IMR-90 (cell line): ENCODE data around the gene SOX5. TPM values are rescaled to one million over a fixed set of nuclear protein-coding genes. Genes with fewer than 3 reads are reported as not detected.

Experiments
- ATAC-seq: fragments of 200-7000 bp; cut with Tn5 transposase; 2 replicates; pipeline ENCODE4 v1.9.1; 2020; ENCODE audit warnings: low read depth, mild to moderate bottlenecking, moderate library complexity
- BruUV-seq: library from RNA; stranded (reverse); fragments of 400-500 nt; replicated peaks from 2 replicates; lab custom pipeline; 2021; lab: Mats Ljungman, UMichigan
- CTCF ChIA-PET: fragments of 300-600 bp; formaldehyde crosslinking; extraction: SDS; loops from one replicate; lab custom pipeline; 2021; ENCODE audit warnings: antibody characterized with exemption; lab: Yijun Ruan, JAX
- POLR2A ChIA-PET: fragments of 300-600 bp; sonication (Branson Sonifier 250); formaldehyde crosslinking; loops from one replicate; lab custom pipeline; 2022; ENCODE audit warnings: antibody characterized with exemption; ENCODE audit not compliant: unreplicated experiment; lab: Charles Lee
- DNase-seq: peaks from one replicate; pipeline ENCODE4 v3.0.0; 2013
- H2AFZ ChIP-seq: replicated peaks from 2 replicates; pipeline ENCODE3; 2013; ENCODE audit warnings: low read length, mild to moderate bottlenecking; ENCODE audit not compliant: poor library complexity
- H2AK5ac ChIP-seq: 2 replicates; pipeline ENCODE4 v1.6.1; 2013; ENCODE audit warnings: low read depth, low read length, inconsistent platforms
- H2AK9ac ChIP-seq: replicated peaks from 2 replicates; pipeline ENCODE3; 2013; ENCODE audit warnings: mild to moderate bottlenecking, low read depth, low read length, moderate library complexity; ENCODE audit not compliant: poor library complexity
- H2BK120ac ChIP-seq: 2 replicates; pipeline ENCODE4 v1.6.1; 2013; ENCODE audit warnings: low read depth, low read length, inconsistent platforms
- H2BK15ac ChIP-seq: 3 replicates; pipeline ENCODE4 v1.6.1; 2013; ENCODE audit warnings: low read depth, low read length, inconsistent platforms
- H2BK20ac ChIP-seq: 2 replicates; pipeline ENCODE4 v1.6.1; 2013; ENCODE audit warnings: low read depth, mild to moderate bottlenecking, inconsistent platforms, low read length, moderate library complexity
- H2BK5ac ChIP-seq: 2 replicates; pipeline ENCODE4 v1.6.1; 2013; ENCODE audit warnings: mild to moderate bottlenecking, low read depth, low read length, inconsistent platforms; ENCODE audit not compliant: poor library complexity, severe bottlenecking
- H3K14ac ChIP-seq: replicated peaks from 2 replicates; pipeline ENCODE4 v1.6.1; 2013; ENCODE audit warnings: low read depth, low read length, inconsistent platforms
- H3K18ac ChIP-seq: 2 replicates; pipeline ENCODE4 v1.6.1; 2013; ENCODE audit warnings: low read depth, low read length, control low read depth
- H3K23ac ChIP-seq: 2 replicates; pipeline ENCODE4 v1.6.1; 2013; ENCODE audit warnings: low read depth, low read length, inconsistent platforms
- H3K27ac ChIP-seq: 2 replicates; pipeline ENCODE4 v1.5.1; 2013; ENCODE audit warnings: mild to moderate bottlenecking, control low read depth, low read length; ENCODE audit not compliant: insufficient read depth
- H3K27me3 ChIP-seq: 2 replicates; pipeline ENCODE4 v1.6.1; 2013; ENCODE audit warnings: low read length; ENCODE audit not compliant: control insufficient read depth, insufficient read depth
- H3K36me3 ChIP-seq: 2 replicates; pipeline ENCODE4 v1.6.1; 2013; ENCODE audit warnings: low read length, mixed read lengths; ENCODE audit not compliant: control insufficient read depth, insufficient read depth
- H3K4ac ChIP-seq: 2 replicates; pipeline ENCODE4 v1.6.1; 2013; ENCODE audit warnings: low read depth, low read length, inconsistent platforms
- H3K4me1 ChIP-seq: 2 replicates; pipeline ENCODE4 v1.6.1; 2013; ENCODE audit warnings: low read length, mixed read lengths; ENCODE audit not compliant: control insufficient read depth, insufficient read depth
- H3K4me2 ChIP-seq: 2 replicates; pipeline ENCODE4 v1.6.1; 2013; ENCODE audit warnings: low read depth, mild to moderate bottlenecking, control low read depth, low read length, moderate library complexity
- H3K4me3 ChIP-seq: 2 replicates; pipeline ENCODE4 v1.5.1; 2013; ENCODE audit warnings: low read depth, mild to moderate bottlenecking, control low read depth, low read length, moderate library complexity; ENCODE audit not compliant: insufficient read depth
- H3K56ac ChIP-seq: 2 replicates; pipeline ENCODE4 v1.6.1; 2013; ENCODE audit warnings: low read length, inconsistent platforms; ENCODE audit not compliant: insufficient read depth; ENCODE audit errors: extremely low read depth
- H3K79me1 ChIP-seq, 2 experiments: 2 replicates each; pipeline ENCODE4 v1.6.1; 2013; ENCODE audit warnings: low read length in 2 of 2, inconsistent platforms in 1 of 2, low read depth in 1 of 2
- H3K9ac ChIP-seq: 2 replicates; pipeline ENCODE4 v1.6.1; 2013; ENCODE audit warnings: low read depth, low read length, control low read depth
- H3K9me1 ChIP-seq: 2 replicates; pipeline ENCODE4 v1.6.1; 2013; ENCODE audit warnings: low read length, inconsistent platforms; ENCODE audit not compliant: insufficient read depth
- H3K9me3 ChIP-seq: 2 replicates; pipeline ENCODE4 v1.6.1; 2013; ENCODE audit warnings: low read length; ENCODE audit not compliant: control insufficient read depth, insufficient read depth
- H4K20me1 ChIP-seq: 2 replicates; pipeline ENCODE4 v1.6.1; 2013; ENCODE audit warnings: low read length, inconsistent platforms; ENCODE audit not compliant: insufficient read depth
- H4K5ac ChIP-seq: 2 replicates; pipeline ENCODE4 v1.6.1; 2013; ENCODE audit warnings: mild to moderate bottlenecking, low read depth, low read length, control low read depth
- H4K8ac ChIP-seq, 2 experiments: 2 replicates each; pipeline ENCODE4 v1.6.1; 2013; ENCODE audit warnings: low read depth in 2 of 2, low read length in 2 of 2, control low read depth in 1 of 2, inconsistent platforms in 1 of 2
- H4K91ac ChIP-seq: 2 replicates; pipeline ENCODE4 v1.6.1; 2013; ENCODE audit warnings: low read depth, low read length, inconsistent platforms; ENCODE audit not compliant: insufficient read depth
- BHLHE40 ChIP-seq: fragments of 150-350 bp; IDR thresholded peaks from 2 replicates; pipeline ENCODE4 v1.6.1; 2016; ENCODE audit warnings: mild to moderate bottlenecking, low read depth, low read length
- CEBPB ChIP-seq: IDR thresholded peaks from 2 replicates; pipeline ENCODE4 v1.6.1; 2012; ENCODE audit warnings: low read depth, low read length, improper control_type of control experiment
- CHD1 ChIP-seq: IDR thresholded peaks from 2 replicates; pipeline ENCODE4 v1.6.1; 2012; ENCODE audit warnings: low read depth, low read length, improper control_type of control experiment
- CTCF ChIP-seq: conservative IDR thresholded peaks from 2 replicates; pipeline ENCODE4 v1.5.1; 2012; ENCODE audit warnings: mild to moderate bottlenecking, low read depth, low read length, improper control_type of control experiment
- ELK1 ChIP-seq: fragments of 150-350 bp; IDR thresholded peaks from 2 replicates; pipeline ENCODE4 v1.6.1; 2016; ENCODE audit warnings: low read depth, mild to moderate bottlenecking, low read length, moderate library complexity, borderline replicate concordance
- FOS ChIP-seq: fragments of 150-350 bp; IDR thresholded peaks from 2 replicates; pipeline ENCODE4 v1.6.1; 2016; ENCODE audit warnings: low read depth, low read length
- MAFK ChIP-seq: IDR thresholded peaks from 2 replicates; pipeline ENCODE4 v1.6.1; 2012; ENCODE audit warnings: low read depth, low read length, improper control_type of control experiment
- MAZ ChIP-seq: IDR thresholded peaks from 2 replicates; pipeline ENCODE4 v1.6.1; 2012; ENCODE audit warnings: low read depth, mild to moderate bottlenecking, low read length, improper control_type of control experiment, moderate library complexity, borderline replicate concordance
- MXI1 ChIP-seq: IDR thresholded peaks from 2 replicates; pipeline ENCODE4 v1.6.1; 2012; ENCODE audit warnings: low read depth, mild to moderate bottlenecking, low read length, moderate library complexity, borderline replicate concordance
- NFE2L2 ChIP-seq: fragments of 150-350 bp; IDR thresholded peaks from 2 replicates; pipeline ENCODE4 v1.6.1; 2016; ENCODE audit warnings: low read depth, mild to moderate bottlenecking, low read length
- POLR2A ChIP-seq: IDR thresholded peaks from 2 replicates; pipeline ENCODE4 v1.6.1; 2012; ENCODE audit warnings: mild to moderate bottlenecking, low read depth, low read length
- RAD21 ChIP-seq: IDR thresholded peaks from 2 replicates; pipeline ENCODE4 v1.6.1; 2012; ENCODE audit warnings: low read length, improper control_type of control experiment
- RCOR1 ChIP-seq: IDR thresholded peaks from 2 replicates; pipeline ENCODE4 v1.6.1; 2012; ENCODE audit warnings: mild to moderate bottlenecking, low read length, improper control_type of control experiment; ENCODE audit not compliant: insufficient replicate concordance
- RFX5 ChIP-seq: IDR thresholded peaks from 2 replicates; pipeline ENCODE4 v1.8.0; 2012; ENCODE audit warnings: low read depth, mild to moderate bottlenecking, low read length, moderate library complexity
- SMC3 ChIP-seq: fragments of 150-350 bp; IDR thresholded peaks from 2 replicates; pipeline ENCODE4 v1.6.1; 2016; ENCODE audit warnings: low read depth, mild to moderate bottlenecking, antibody characterized with exemption, low read length, moderate library complexity
- USF2 ChIP-seq: fragments of 150-350 bp; IDR thresholded peaks from 2 replicates; pipeline ENCODE4 v1.6.1; 2017; ENCODE audit warnings: mild to moderate bottlenecking, antibody characterized with exemption, low read length, low read depth
- WGBS, 2 experiments: methylation state at CpG; one replicate each; pipeline versions ENCODE4 v1.1.5 to v1.1.7; 2013; ENCODE audit warnings: missing lambda C conversion rate in 2 of 2; ENCODE audit not compliant: insufficient read length in 1 of 2; ENCODE audit errors: extremely low coverage in 2 of 2; 5-methylcytosine and 5-hydroxymethylcytosine counted together
- dilution Hi-C: fragments of 300-500 bp; cut with HindIII; formaldehyde crosslinking; loops from one replicate; pipeline ENCODE4 v1.14.3; 2018; ENCODE audit warnings: low sequenced_read_pairs; ENCODE audit not compliant: unreplicated experiment
- in situ Hi-C: fragments of 300-500 bp; cut with MboI; formaldehyde crosslinking; loops from 3 replicates; pipeline ENCODE4 v1.14.3; 2019; ENCODE audit warnings: low sequenced_read_pairs, inconsistent platforms, mixed read lengths
- intact Hi-C: fragments of 100-400 bp; cut with micrococcal nuclease; formaldehyde crosslinking; loops from 2 replicates; pipeline ENCODE4 v1.10.0; 2022
- polyA plus RNA-seq, 3 experiments: library from polyadenylated mRNA; depleted of rRNA; stranded (reverse); fragments of >200 nt; gene quantifications; 2 replicates each; pipeline ENCODE4 v1.2.3, GENCODE V29; 2012; ENCODE audit warnings: low replicate concordance in 1 of 3
- total RNA-seq: library from RNA; depleted of rRNA; stranded (reverse); fragments of >200 nt; gene quantifications from 2 replicates; pipeline ENCODE4 v1.2.3, GENCODE V29; 2012

SOX5 gene
- total and polyA plus RNA-seq, 2 of the 4 experiments (the other 2 are of a cell fraction): 1.1 to 13.1 TPM

GRCh38 chr12:23906329-23906728 is 43.1 kb downstream of the SOX5 start:
- Histone ChIP-seq H3K9me1 (no peaks in the 10 kb centered on the region), H3K4me2 (no peak overlapping the region), H2AK9ac (no peak overlapping the region), H3K79me1 (no peaks in the 10 kb centered on the region), H3K4me3 (no peak overlapping the region), H3K14ac (no peak overlapping the region), H2BK120ac (no peak overlapping the region), H2BK5ac (no peak overlapping the region), H2BK15ac (no peak overlapping the region), H3K18ac (no peak overlapping the region), H2AFZ (no peak overlapping the region), H4K91ac (no peak overlapping the region), H3K9ac (no peak overlapping the region), H3K4ac (no peak overlapping the region), H4K20me1 (no peaks in the 10 kb centered on the region), H2AK5ac (no peak overlapping the region), H4K8ac (no peak overlapping the region), H3K9me3 (no peaks in the 10 kb centered on the region), H3K27ac (no peak overlapping the region), H3K36me3 (no peaks in the 10 kb centered on the region), H3K56ac (no peak overlapping the region), H2BK20ac (no peak overlapping the region), H3K4me1 (no peaks in the 10 kb centered on the region), H3K27me3 (no peaks in the 10 kb centered on the region), H4K5ac (no peak overlapping the region), H3K23ac (no peak overlapping the region)
- no TSS peak for BruUV-seq
- intact Hi-C loops: no loop called here
- in situ Hi-C loops: no loop called here
- peak; percentile 45 for DNase-seq
- dilution Hi-C loops: no loop called here
- ATAC-seq: no peak
- TF ChIP-seq USF2 (no peak), RFX5 (no peak), RCOR1 (no peak), NFE2L2 (no peak), FOS (no peak), MAZ (no peak), SMC3 (no peak), MXI1 (no peak), MAFK (no peak), CHD1 (no peak), RAD21 (no peak), BHLHE40 (no peak), POLR2A (no peak), ELK1 (no peak), CEBPB (no peak), CTCF (no peak)
- WGBS, 2 experiments: no CpG with 5 or more reads among the region's 6 CpGs
- ChIA-PET POLR2A (no interaction called here), CTCF (no interaction called here)
